Measurements from ENCODE around the gene INSIG2.

DNA sequence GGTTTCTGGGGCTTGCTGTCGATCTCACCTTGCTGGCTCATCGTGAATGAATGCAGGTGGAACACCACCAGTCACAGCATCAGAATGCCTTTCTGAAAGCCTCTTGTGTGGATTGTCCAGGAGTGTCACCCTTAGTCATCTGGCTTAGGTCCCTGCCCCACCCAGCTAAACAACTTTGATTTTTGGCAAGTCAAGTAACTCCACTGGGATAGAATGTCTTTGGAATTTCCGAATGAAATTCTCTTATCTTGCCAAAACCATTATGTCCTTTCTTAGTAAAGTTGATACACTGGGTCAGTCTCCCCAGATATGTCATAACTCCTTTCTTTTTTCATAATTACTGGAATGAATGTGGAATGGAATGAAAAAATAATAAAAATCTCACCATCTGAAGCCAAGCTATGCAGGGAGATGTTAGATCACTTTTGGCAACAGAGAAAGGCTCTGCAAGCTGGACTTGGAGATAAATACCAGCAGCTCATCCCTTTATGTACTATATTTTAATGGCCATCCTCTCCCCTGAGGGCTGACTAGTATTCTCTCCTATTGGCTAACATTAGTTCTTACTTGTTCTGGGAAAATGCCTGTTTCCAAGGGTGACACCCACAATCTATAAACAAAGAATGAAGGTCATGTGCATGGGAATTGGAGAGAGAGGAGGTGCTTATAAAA lies 35.4 kb downstream of the INSIG2 start:
- TF ChIP-seq, protein P1, sequence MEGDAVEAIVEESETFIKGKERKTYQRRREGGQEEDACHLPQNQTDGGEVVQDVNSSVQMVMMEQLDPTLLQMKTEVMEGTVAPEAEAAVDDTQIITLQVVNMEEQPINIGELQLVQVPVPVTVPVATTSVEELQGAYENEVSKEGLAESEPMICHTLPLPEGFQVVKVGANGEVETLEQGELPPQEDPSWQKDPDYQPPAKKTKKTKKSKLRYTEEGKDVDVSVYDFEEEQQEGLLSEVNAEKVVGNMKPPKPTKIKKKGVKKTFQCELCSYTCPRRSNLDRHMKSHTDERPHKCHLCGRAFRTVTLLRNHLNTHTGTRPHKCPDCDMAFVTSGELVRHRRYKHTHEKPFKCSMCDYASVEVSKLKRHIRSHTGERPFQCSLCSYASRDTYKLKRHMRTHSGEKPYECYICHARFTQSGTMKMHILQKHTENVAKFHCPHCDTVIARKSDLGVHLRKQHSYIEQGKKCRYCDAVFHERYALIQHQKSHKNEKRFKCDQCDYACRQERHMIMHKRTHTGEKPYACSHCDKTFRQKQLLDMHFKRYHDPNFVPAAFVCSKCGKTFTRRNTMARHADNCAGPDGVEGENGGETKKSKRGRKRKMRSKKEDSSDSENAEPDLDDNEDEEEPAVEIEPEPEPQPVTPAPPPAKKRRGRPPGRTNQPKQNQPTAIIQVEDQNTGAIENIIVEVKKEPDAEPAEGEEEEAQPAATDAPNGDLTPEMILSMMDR (conservative IDR thresholded peaks at IDR 0.05; ENCODE audit: low read depth in 2 of 2), result no peak
- no peak for TF ChIP-seq EZH2 (IDR thresholded peaks at IDR 0.05; ENCODE audit: low read depth, unreplicated experiment)
- TF ChIP-seq, protein P2, sequence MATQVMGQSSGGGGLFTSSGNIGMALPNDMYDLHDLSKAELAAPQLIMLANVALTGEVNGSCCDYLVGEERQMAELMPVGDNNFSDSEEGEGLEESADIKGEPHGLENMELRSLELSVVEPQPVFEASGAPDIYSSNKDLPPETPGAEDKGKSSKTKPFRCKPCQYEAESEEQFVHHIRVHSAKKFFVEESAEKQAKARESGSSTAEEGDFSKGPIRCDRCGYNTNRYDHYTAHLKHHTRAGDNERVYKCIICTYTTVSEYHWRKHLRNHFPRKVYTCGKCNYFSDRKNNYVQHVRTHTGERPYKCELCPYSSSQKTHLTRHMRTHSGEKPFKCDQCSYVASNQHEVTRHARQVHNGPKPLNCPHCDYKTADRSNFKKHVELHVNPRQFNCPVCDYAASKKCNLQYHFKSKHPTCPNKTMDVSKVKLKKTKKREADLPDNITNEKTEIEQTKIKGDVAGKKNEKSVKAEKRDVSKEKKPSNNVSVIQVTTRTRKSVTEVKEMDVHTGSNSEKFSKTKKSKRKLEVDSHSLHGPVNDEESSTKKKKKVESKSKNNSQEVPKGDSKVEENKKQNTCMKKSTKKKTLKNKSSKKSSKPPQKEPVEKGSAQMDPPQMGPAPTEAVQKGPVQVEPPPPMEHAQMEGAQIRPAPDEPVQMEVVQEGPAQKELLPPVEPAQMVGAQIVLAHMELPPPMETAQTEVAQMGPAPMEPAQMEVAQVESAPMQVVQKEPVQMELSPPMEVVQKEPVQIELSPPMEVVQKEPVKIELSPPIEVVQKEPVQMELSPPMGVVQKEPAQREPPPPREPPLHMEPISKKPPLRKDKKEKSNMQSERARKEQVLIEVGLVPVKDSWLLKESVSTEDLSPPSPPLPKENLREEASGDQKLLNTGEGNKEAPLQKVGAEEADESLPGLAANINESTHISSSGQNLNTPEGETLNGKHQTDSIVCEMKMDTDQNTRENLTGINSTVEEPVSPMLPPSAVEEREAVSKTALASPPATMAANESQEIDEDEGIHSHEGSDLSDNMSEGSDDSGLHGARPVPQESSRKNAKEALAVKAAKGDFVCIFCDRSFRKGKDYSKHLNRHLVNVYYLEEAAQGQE (IDR thresholded peaks at IDR 0.05; ENCODE audit: unreplicated experiment), result no peak
- no peak for TF ChIP-seq POLR2AphosphoS5 (IDR thresholded peaks at IDR 0.05; ENCODE audit: low read depth)

All from GM23338 (cell line).